Measurements from ENCODE around the gene SMYD2. TPM values are rescaled to one million over a fixed set of nuclear protein-coding genes. Genes with fewer than 3 reads are reported as not detected.
A peak's percentile ranks its signal among the peaks of the same experiment; 100 is the strongest.

SMYD2 gene
- total and polyA plus RNA-seq, 5 donors: 8.8 to 34.6 (median 20.4) TPM

DNA sequence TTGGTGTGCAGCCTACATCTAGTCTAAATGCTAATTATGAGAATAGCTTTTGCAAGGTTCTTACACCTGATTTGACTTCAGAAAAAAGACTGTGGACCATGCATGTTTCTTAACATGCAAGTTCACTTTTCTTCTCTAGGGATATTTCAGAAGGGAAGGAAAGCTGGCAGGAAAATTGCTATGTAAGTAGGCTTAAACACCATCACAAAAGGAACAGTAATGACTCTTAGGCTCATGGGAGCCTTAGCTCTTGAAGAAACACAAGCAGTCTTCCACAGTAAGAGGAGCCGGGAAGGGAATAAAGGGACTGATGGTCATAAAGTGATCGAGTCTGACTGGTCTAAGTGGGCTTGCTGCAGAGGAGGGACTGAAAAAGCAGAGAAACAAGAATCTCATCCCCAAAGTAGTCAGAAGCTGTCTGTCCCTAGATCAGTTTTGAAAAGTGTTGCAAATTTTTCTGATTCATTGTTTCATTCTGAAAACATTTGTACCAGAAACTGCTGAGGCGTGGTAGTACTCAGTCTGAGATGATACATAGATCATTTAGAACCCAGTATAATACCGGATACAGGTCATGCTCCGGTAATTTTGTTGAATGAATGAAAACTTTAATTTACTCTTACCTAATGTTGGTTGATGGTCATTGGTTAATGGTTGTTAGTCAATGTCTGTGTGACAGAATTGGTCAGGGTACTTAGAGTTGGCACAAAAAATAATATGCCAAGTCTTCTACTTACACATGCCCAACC, 40.9 kb downstream of the SMYD2 start:
- Histone ChIP-seq H3K9me3 (ENCODE audit: control insufficient read depth, low read length) (no peaks in the 10 kb centered on the region), H3K27ac (ENCODE audit: low read length) (no peak overlapping the region), H3K4me3 (ENCODE audit: low read length) (no peak overlapping the region), H3K27me3 (ENCODE audit: control insufficient read depth, insufficient read depth) (no peaks in the 10 kb centered on the region), H3K4me1 (ENCODE audit: control insufficient read depth, insufficient read depth, low read length) (no peaks in the 10 kb centered on the region)
- ATAC-seq (no peak), DNase-seq (no peak)
- intact Hi-C loops (cut with DNase I): loop anchor here in 1 of 4 donors (10.0 kb wide), 1 partner anchor 107 kb away; no protein-coding TSS in a partner anchor
- 96% methylated on average over 5 of the region's 5 CpGs for WGBS

GRCh38 chr1:214324896-214325800, 44.2 kb downstream of the SMYD2 start:
- intact Hi-C loops (cut with DNase I): loop anchor here (2.0 to 10.0 kb wide), 4 partner anchors 63 to 113 kb away; no protein-coding TSS in a partner anchor
- DNase-seq: no peak
- WGBS: 98% methylated on average over 8 of the region's 8 CpGs
- Histone ChIP-seq H3K9me3 (ENCODE audit: control insufficient read depth, low read length) (no peaks in the 10 kb centered on the region), H3K27ac (ENCODE audit: low read length) (no peak overlapping the region), H3K27me3 (ENCODE audit: control insufficient read depth, insufficient read depth) (no peaks in the 10 kb centered on the region), H3K4me3 (ENCODE audit: low read length) (no peak overlapping the region), H3K4me1 (ENCODE audit: control insufficient read depth, insufficient read depth, low read length) (no peaks in the 10 kb centered on the region)
- no peak for ATAC-seq

- WGBS: 80% methylated on average over 5 of the region's 5 CpGs
- H3K27me3 ChIP-seq (ENCODE audit: control insufficient read depth, insufficient read depth): no peaks in the 10 kb centered on the region
- DNase-seq (no peak), ATAC-seq (no peak)
- intact Hi-C loops (cut with DNase I): loop anchor here (5.0 to 10.0 kb wide), 3 partner anchors 64 to 114 kb away; no protein-coding TSS in a partner anchor
- H3K4me1 ChIP-seq (ENCODE audit: control insufficient read depth, insufficient read depth, low read length): peaks cover 2% of the 10 kb centered on the region
- no peaks in the 10 kb centered on the region for H3K9me3 ChIP-seq (ENCODE audit: control insufficient read depth, low read length)
- H3K27ac ChIP-seq (ENCODE audit: low read length): no peak overlapping the region
- no peak overlapping the region for H3K4me3 ChIP-seq (ENCODE audit: low read length)
Observed at GRCh38 chr1:214326406-214326805, 45.4 kb downstream of the SMYD2 start.

GRCh38 chr1:214327514-214327913, 46.6 kb downstream of the SMYD2 start:
- H3K27ac ChIP-seq (ENCODE audit: low read length): no peak overlapping the region
- DNase-seq (no peak), ATAC-seq (no peak)
- intact Hi-C loops (cut with DNase I): loop anchor here (5.0 to 10.0 kb wide), 3 partner anchors 65 to 115 kb away; no protein-coding TSS in a partner anchor
- H3K9me3 ChIP-seq (ENCODE audit: control insufficient read depth, low read length): no peaks in the 10 kb centered on the region
- H3K4me3 ChIP-seq (ENCODE audit: low read length): no peak overlapping the region
- 29% methylated on average over 1 of the region's 1 CpG for WGBS
- peaks cover 2% of the 10 kb centered on the region for H3K4me1 ChIP-seq (ENCODE audit: control insufficient read depth, insufficient read depth, low read length)
- H3K27me3 ChIP-seq (ENCODE audit: control insufficient read depth, insufficient read depth): no peaks in the 10 kb centered on the region

GRCh38 chr1:214328770-214329469, 48.0 kb downstream of the SMYD2 start:
- intact Hi-C loops (cut with DNase I): loop anchor here (2.0 to 10.0 kb wide), 5 partner anchors 67 to 118 kb away; no protein-coding TSS in a partner anchor
- H3K4me3 ChIP-seq (ENCODE audit: low read length): no peak overlapping the region
- H3K27ac ChIP-seq (ENCODE audit: low read length): no peak overlapping the region
- H3K27me3 ChIP-seq (ENCODE audit: control insufficient read depth, insufficient read depth): no peaks in the 10 kb centered on the region
- ATAC-seq (peak; percentile 83 to 88), DNase-seq (peak; percentile 71 to 91 (median 87))
- no peaks in the 10 kb centered on the region for H3K9me3 ChIP-seq (ENCODE audit: control insufficient read depth, low read length)
- peaks cover 2% of the 10 kb centered on the region for H3K4me1 ChIP-seq (ENCODE audit: control insufficient read depth, insufficient read depth, low read length)
- WGBS: 60% methylated on average over 11 of the region's 11 CpGs

GRCh38 chr1:214329470-214330220, 48.7 kb downstream of the SMYD2 start:
- ATAC-seq: no peak
- peaks cover 2% of the 10 kb centered on the region for H3K4me1 ChIP-seq (ENCODE audit: control insufficient read depth, insufficient read depth, low read length)
- 95% methylated on average over 20 of the region's 20 CpGs for WGBS

DNA sequence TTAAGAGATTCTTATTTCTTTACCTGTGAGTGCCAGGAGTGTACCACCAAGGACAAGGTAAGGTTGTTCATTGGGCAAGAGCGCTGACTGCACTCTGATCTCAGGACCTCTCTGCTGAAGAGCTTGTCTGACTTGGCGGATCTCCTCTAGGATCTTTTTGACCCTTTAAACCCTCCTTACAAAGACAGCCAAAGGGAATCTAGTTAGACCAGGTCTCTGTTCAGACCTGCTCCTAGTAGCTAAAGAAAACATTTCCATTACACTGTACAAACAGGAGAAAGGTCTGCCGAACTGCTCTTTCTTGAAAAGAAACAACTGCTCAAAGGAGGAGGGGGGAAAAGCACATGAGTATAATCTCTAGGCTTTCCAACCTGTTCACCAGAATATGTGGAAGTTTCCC, 49.3 kb downstream of the SMYD2 start:
- 84% methylated on average over 3 of the region's 3 CpGs for WGBS
- Histone ChIP-seq H3K4me1 (ENCODE audit: control insufficient read depth, insufficient read depth, low read length) (peaks cover 2% of the 10 kb centered on the region), H3K4me3 (ENCODE audit: low read length) (no peak overlapping the region), H3K9me3 (ENCODE audit: control insufficient read depth, low read length) (no peaks in the 10 kb centered on the region), H3K27me3 (ENCODE audit: control insufficient read depth, insufficient read depth) (no peaks in the 10 kb centered on the region), H3K27ac (ENCODE audit: low read length) (no peak overlapping the region)
- intact Hi-C loops (cut with DNase I): loop anchor here (5.0 to 10.0 kb wide), 2 partner anchors 255 to 257 kb away; no protein-coding TSS in a partner anchor
- no peak for DNase-seq
- ATAC-seq: no peak

More at GRCh38 chr1:214329470-214330220, 48.7 kb downstream of the SMYD2 start:
- H3K27ac ChIP-seq (ENCODE audit: low read length): no peak overlapping the region
- DNase-seq: peak in 1 of 3 donors; percentile 46
- no peaks in the 10 kb centered on the region for H3K9me3 ChIP-seq (ENCODE audit: control insufficient read depth, low read length)
- no peak overlapping the region for H3K4me3 ChIP-seq (ENCODE audit: low read length)
- intact Hi-C loops (cut with DNase I): loop anchor here (2.0 to 10.0 kb wide), 7 partner anchors 67 to 258 kb away; no protein-coding TSS in a partner anchor
- H3K27me3 ChIP-seq (ENCODE audit: control insufficient read depth, insufficient read depth): no peaks in the 10 kb centered on the region

DNA sequence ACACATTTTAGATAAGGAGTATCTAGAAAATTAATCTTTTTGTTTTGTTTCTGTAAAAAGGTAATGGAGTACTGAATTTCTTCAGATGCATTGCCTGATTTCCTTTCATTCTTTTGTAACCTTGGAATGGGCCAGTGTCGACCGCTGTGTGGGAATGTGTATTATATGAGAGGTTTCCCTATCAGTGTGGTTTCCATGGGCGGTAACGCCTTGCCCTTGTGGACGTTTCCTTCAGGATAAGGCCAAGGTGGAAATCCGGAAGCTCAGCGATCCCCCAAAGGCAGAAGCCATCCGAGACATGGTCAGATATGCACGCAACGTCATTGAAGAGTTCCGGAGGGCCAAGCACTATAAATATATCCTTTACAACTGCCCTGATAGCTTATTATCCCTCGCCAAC, 49.8 kb downstream of the SMYD2 start:
- Histone ChIP-seq H3K4me1 (ENCODE audit: control insufficient read depth, insufficient read depth, low read length) (peaks cover 2% of the 10 kb centered on the region), H3K27ac (ENCODE audit: low read length) (no peak overlapping the region), H3K4me3 (ENCODE audit: low read length) (no peak overlapping the region), H3K9me3 (ENCODE audit: control insufficient read depth, low read length) (no peaks in the 10 kb centered on the region), H3K27me3 (ENCODE audit: control insufficient read depth, insufficient read depth) (no peaks in the 10 kb centered on the region)
- ATAC-seq (peak; percentile 49 to 80), DNase-seq (peak in 2 of 3 donors; percentile 58 to 66)
- WGBS: 73% methylated on average over 12 of the region's 12 CpGs
- intact Hi-C loops (cut with DNase I): loop anchor here (5.0 to 10.0 kb wide), 2 partner anchors 254 to 257 kb away; no protein-coding TSS in a partner anchor

GRCh38 chr1:214331180-214331579, 50.2 kb downstream of the SMYD2 start:
- Histone ChIP-seq H3K27ac (ENCODE audit: low read length) (no peak overlapping the region), H3K4me1 (ENCODE audit: control insufficient read depth, insufficient read depth, low read length) (peaks cover 2% of the 10 kb centered on the region), H3K4me3 (ENCODE audit: low read length) (no peak overlapping the region), H3K27me3 (ENCODE audit: control insufficient read depth, insufficient read depth) (no peaks in the 10 kb centered on the region), H3K9me3 (ENCODE audit: control insufficient read depth, low read length) (no peaks in the 10 kb centered on the region)
- DNase-seq (peak in 1 of 3 donors; percentile 29), ATAC-seq (peak in 1 of 2 donors; percentile 4)
- intact Hi-C loops (cut with DNase I): loop anchor here (5.0 to 10.0 kb wide), 2 partner anchors 254 to 256 kb away; no protein-coding TSS in a partner anchor
- 70% methylated on average over 1 of the region's 1 CpG for WGBS
